BE2C (cell line): ENCODE measurements around the gene NUDCD2.
"Not testable (repeated sequence)": the region's sequence is repeated elsewhere in the genome, so short reads cannot be mapped to it uniquely, and the experiment has no call there.

Experiments
- DNase-seq: peaks from one replicate; pipeline ENCODE4 v3.0.0-alpha.2; 2020
- H3K27me3 ChIP-seq: fragments of 250-450 bp; sonication (Bioruptor Pico); 2 replicates; pipeline ENCODE4 v1.5.1; 2020; ENCODE audit warnings: mild to moderate bottlenecking
- H3K36me3 ChIP-seq: fragments of 250-450 bp; sonication (Bioruptor Pico); 2 replicates; pipeline ENCODE4 v1.5.1; 2020; ENCODE audit warnings: mild to moderate bottlenecking
- H3K4me1 ChIP-seq: fragments of 250-450 bp; sonication (Bioruptor Pico); 2 replicates; pipeline ENCODE4 v1.5.1; 2020
- H3K4me3 ChIP-seq: 2 replicates; pipeline ENCODE4 v1.5.1; 2011; ENCODE audit warnings: low read depth, low read length
- H3K9me3 ChIP-seq: fragments of 250-450 bp; sonication (Bioruptor Pico); 2 replicates; pipeline ENCODE4 v1.5.1; 2020
- CTCF ChIP-seq: IDR thresholded peaks from 2 replicates; pipeline ENCODE4 v1.5.1; 2012; ENCODE audit warnings: mild to moderate bottlenecking, low read depth, low read length

NUDCD2 gene

GRCh38 chr5:163433271-163433670, 26.6 kb downstream of the NUDCD2 start:
- DNase-seq = no peak
- Histone ChIP-seq H3K4me3 (no peak overlapping the region), H3K27me3 (no peaks in the 10 kb centered on the region), H3K9me3 (no peaks in the 10 kb centered on the region), H3K36me3 (no peaks in the 10 kb centered on the region), H3K4me1 (peaks cover 7% of the 10 kb centered on the region)
- TF ChIP-seq CTCF = no peak

- H3K4me1 ChIP-seq = peaks cover 7% of the 10 kb centered on the region
- H3K4me3 ChIP-seq = no peak overlapping the region
- H3K27me3 ChIP-seq = no peaks in the 10 kb centered on the region
- H3K9me3 ChIP-seq = no peaks in the 10 kb centered on the region
- no peaks in the 10 kb centered on the region for H3K36me3 ChIP-seq
- DNase-seq = no peak
- no peak for TF ChIP-seq CTCF
Measured at GRCh38 chr5:163432544-163432943, 27.4 kb downstream of the NUDCD2 start.

- not testable (repeated sequence) for H3K36me3 ChIP-seq, H3K4me3 ChIP-seq, H3K4me1 ChIP-seq, H3K27me3 ChIP-seq, DNase-seq, H3K9me3 ChIP-seq
Measured at GRCh38 chr5:163426128-163426527, 33.8 kb downstream of the NUDCD2 start.

- no peak for TF ChIP-seq CTCF
- DNase-seq = no peak
- Histone ChIP-seq H3K9me3 (no peaks in the 10 kb centered on the region), H3K4me3 (no peak overlapping the region), H3K4me1 (no peaks in the 10 kb centered on the region), H3K36me3 (no peaks in the 10 kb centered on the region), H3K27me3 (no peaks in the 10 kb centered on the region)
Measured at GRCh38 chr5:163424836-163425235, 35.1 kb downstream of the NUDCD2 start.

- not testable (repeated sequence) for H3K4me1 ChIP-seq, H3K27me3 ChIP-seq, H3K9me3 ChIP-seq, H3K36me3 ChIP-seq, DNase-seq, H3K4me3 ChIP-seq
Measured at GRCh38 chr5:163415673-163416072, 44.2 kb downstream of the NUDCD2 start.

- DNase-seq = no peak
Measured at GRCh38 chr5:163410505-163410904, 49.4 kb downstream of the NUDCD2 start.

GRCh38 chr5:163409384-163409783, 50.5 kb downstream of the NUDCD2 start:
- Histone ChIP-seq H3K4me1 (no peaks in the 10 kb centered on the region), H3K9me3 (no peaks in the 10 kb centered on the region), H3K27me3 (no peaks in the 10 kb centered on the region), H3K36me3 (no peaks in the 10 kb centered on the region), H3K4me3 (no peak overlapping the region)
- no peak for TF ChIP-seq CTCF
- DNase-seq = no peak

More at GRCh38 chr5:163410505-163410904, 49.4 kb downstream of the NUDCD2 start:
- Histone ChIP-seq H3K9me3 (no peaks in the 10 kb centered on the region), H3K4me3 (no peak overlapping the region), H3K36me3 (no peaks in the 10 kb centered on the region), H3K27me3 (no peaks in the 10 kb centered on the region), H3K4me1 (no peaks in the 10 kb centered on the region)
- no peak for TF ChIP-seq CTCF
